ENCODE measurements around the gene DNAJC25.

- TF ChIP-seq CTCF (IDR thresholded peaks at IDR 0.05) (no peak), POLR2A (IDR thresholded peaks at IDR 0.05) (no peak)
Measured at GRCh38 chr9:111696796-111697195, 65.7 kb downstream of the DNAJC25 start.
